ENCODE measurements around the gene USP36.

The USP36 gene

GRCh38 chr17:78787444-78787843, 53.2 kb downstream of the USP36 start:
- Histone ChIP-seq H3K4me1 (ENCODE audit: control insufficient read depth, low read length) (peaks cover 4% of the 10 kb centered on the region; the same call in 1 of the 2 replicates), H3K27me3 (ENCODE audit: control insufficient read depth, low read length) (no peaks in the 10 kb centered on the region), H3K4me3 (ENCODE audit: low read length) (no peak overlapping the region), H3K4me2 (ENCODE audit: low read length) (no peak overlapping the region), H3K27ac (ENCODE audit: low read depth, low read length) (no peak overlapping the region), H3F3A (ENCODE audit: control insufficient read depth, insufficient read depth) (peaks cover 8% of the 10 kb centered on the region), H3K9me2 (replicated peaks; ENCODE audit: control insufficient read depth, low read length) (no peaks in the 10 kb centered on the region), H4K20me1 (ENCODE audit: control insufficient read depth, insufficient read depth, low read depth, low read length) (no peaks in the 10 kb centered on the region), H3K36me3 (ENCODE audit: control insufficient read depth, low read length) (peaks cover 16% of the 10 kb centered on the region), H3K9me3 (ENCODE audit: control insufficient read depth, insufficient read depth, low read length) (no peaks in the 10 kb centered on the region), H3K79me2 (ENCODE audit: control insufficient read depth, low read length) (no peaks in the 10 kb centered on the region)
- TF ChIP-seq EZH2phosphoT487 (IDR thresholded peaks at IDR 0.05; ENCODE audit: borderline replicate concordance, low read length), result no peak
- TF ChIP-seq CTCF (IDR thresholded peaks at IDR 0.05; ENCODE audit: low read depth, low read length, poor library complexity, severe bottlenecking), result no peak

- TF ChIP-seq EZH2phosphoT487 (IDR thresholded peaks at IDR 0.05; ENCODE audit: borderline replicate concordance, low read length), result no peak
- TF ChIP-seq CTCF (IDR thresholded peaks at IDR 0.05; ENCODE audit: low read depth, low read length, poor library complexity, severe bottlenecking), result no peak
- peaks cover 6% of the 10 kb centered on the region for H3K36me3 ChIP-seq (ENCODE audit: control insufficient read depth, low read length)
- peaks cover 11% of the 10 kb centered on the region for H3F3A ChIP-seq (ENCODE audit: control insufficient read depth, insufficient read depth)
- H3K4me2 ChIP-seq (ENCODE audit: low read length), result no peak overlapping the region
- no peaks in the 10 kb centered on the region for H3K9me3 ChIP-seq (ENCODE audit: control insufficient read depth, insufficient read depth, low read length)
- H3K27ac ChIP-seq (ENCODE audit: low read depth, low read length), result no peak overlapping the region
- H3K27me3 ChIP-seq (ENCODE audit: control insufficient read depth, low read length), result no peaks in the 10 kb centered on the region
- H3K4me3 ChIP-seq (ENCODE audit: low read length), result no peak overlapping the region
- H3K4me1 ChIP-seq (ENCODE audit: control insufficient read depth, low read length), result peaks cover 4% of the 10 kb centered on the region
- H3K79me2 ChIP-seq (ENCODE audit: control insufficient read depth, low read length), result peaks cover 12% of the 10 kb centered on the region
- H3K9me2 ChIP-seq (replicated peaks; ENCODE audit: control insufficient read depth, low read length), result no peaks in the 10 kb centered on the region
- no peaks in the 10 kb centered on the region for H4K20me1 ChIP-seq (ENCODE audit: control insufficient read depth, insufficient read depth, low read depth, low read length)
These were observed 55.0 kb downstream of the USP36 start for GRCh38 chr17:78785663-78786057.

DNA sequence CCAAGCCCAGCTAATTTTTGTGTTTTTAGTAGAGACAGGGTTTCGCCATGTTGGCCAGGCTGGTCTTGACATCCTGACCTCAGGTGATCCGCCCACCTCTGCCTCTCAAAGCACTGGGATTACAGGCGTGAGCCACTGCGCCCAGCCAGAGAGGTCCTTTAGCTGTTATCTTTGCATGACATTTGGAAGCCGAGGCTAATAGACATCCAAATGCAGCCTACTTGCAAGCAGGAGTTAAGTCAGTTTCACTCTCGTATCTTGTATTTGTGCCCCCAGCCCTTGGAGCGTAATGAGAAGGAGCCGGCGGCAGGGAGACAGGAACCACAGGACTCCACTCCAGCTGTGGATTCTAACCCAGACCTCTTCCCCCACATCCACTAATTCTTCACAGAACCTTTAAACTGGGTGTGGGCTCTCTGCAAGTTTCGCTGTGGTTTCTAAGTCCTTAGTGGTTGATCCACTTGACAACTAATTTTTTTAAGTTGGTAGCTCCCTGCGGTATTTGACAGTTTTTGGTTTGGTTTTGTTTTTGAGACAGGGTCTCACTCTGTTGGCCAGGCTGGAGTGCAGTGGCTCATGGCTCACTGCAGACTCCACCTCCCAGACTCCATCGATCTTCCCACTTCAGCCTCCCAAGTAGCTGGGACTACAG, 55.5 kb downstream of the USP36 start:
- Histone ChIP-seq H4K20me1 (ENCODE audit: control insufficient read depth, insufficient read depth, low read depth, low read length) (no peaks in the 10 kb centered on the region), H3K4me2 (ENCODE audit: low read length) (no peak overlapping the region), H3K4me3 (ENCODE audit: low read length) (no peak overlapping the region), H3K79me2 (ENCODE audit: control insufficient read depth, low read length) (peaks cover 17% of the 10 kb centered on the region), H3K27me3 (ENCODE audit: control insufficient read depth, low read length) (no peaks in the 10 kb centered on the region), H3K9me3 (ENCODE audit: control insufficient read depth, insufficient read depth, low read length) (no peaks in the 10 kb centered on the region), H3K36me3 (ENCODE audit: control insufficient read depth, low read length) (peaks cover 4% of the 10 kb centered on the region; the same call in 1 of the 2 replicates), H3K9me2 (replicated peaks; ENCODE audit: control insufficient read depth, low read length) (no peaks in the 10 kb centered on the region), H3K27ac (ENCODE audit: low read depth, low read length) (no peak overlapping the region), H3F3A (ENCODE audit: control insufficient read depth, insufficient read depth) (peaks cover 9% of the 10 kb centered on the region), H3K4me1 (ENCODE audit: control insufficient read depth, low read length) (peaks cover 9% of the 10 kb centered on the region)
- TF ChIP-seq EZH2phosphoT487 (IDR thresholded peaks at IDR 0.05; ENCODE audit: borderline replicate concordance, low read length) (no peak), CTCF (IDR thresholded peaks at IDR 0.05; ENCODE audit: low read depth, low read length, poor library complexity, severe bottlenecking) (no peak)
